SU-DHL-6 (cell line): ENCODE results near the gene EIF4B.

ENCODE experiments used
- EZH2phosphoT487 ChIP-seq: fragments of 200-600 bp; sonication (generic), shearing (Covaris generic); conservative IDR thresholded peaks from 2 replicates; pipeline ENCODE4 v1.6.1; 2018; ENCODE audit warnings: mild to moderate bottlenecking, antibody characterized with exemption, low read length, moderate library complexity, mixed read lengths
- TF ChIP-seq, protein P1 (sequence below): fragments of 200-600 bp; sonication (generic); IDR thresholded peaks from one replicate; pipeline ENCODE4 v1.5.1; 2017; ENCODE audit warnings: antibody characterized with exemption, mild to moderate bottlenecking, low read length, moderate library complexity; ENCODE audit not compliant: insufficient read depth, poor library complexity, severe bottlenecking

DNA sequence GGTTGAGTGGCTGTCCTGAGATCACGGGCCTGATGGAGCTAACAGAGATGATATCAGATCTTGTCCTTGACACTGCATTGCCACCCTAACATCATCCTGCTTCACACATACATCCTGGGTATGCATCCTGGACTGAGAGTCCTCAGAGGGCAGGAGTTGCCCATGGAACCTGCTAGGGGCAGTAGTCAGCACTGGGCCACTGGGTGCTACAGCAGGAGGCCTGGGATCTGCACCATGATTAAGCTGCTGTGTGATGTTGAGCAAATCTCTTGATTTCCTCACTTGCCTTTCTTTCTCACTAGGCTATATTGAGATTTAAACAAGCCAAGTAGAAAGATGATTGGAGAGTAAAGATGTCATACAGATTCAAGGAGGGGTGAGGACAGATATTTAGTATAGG, 22.1 kb upstream of the EIF4B start:
- TF ChIP-seq, protein P1, sequence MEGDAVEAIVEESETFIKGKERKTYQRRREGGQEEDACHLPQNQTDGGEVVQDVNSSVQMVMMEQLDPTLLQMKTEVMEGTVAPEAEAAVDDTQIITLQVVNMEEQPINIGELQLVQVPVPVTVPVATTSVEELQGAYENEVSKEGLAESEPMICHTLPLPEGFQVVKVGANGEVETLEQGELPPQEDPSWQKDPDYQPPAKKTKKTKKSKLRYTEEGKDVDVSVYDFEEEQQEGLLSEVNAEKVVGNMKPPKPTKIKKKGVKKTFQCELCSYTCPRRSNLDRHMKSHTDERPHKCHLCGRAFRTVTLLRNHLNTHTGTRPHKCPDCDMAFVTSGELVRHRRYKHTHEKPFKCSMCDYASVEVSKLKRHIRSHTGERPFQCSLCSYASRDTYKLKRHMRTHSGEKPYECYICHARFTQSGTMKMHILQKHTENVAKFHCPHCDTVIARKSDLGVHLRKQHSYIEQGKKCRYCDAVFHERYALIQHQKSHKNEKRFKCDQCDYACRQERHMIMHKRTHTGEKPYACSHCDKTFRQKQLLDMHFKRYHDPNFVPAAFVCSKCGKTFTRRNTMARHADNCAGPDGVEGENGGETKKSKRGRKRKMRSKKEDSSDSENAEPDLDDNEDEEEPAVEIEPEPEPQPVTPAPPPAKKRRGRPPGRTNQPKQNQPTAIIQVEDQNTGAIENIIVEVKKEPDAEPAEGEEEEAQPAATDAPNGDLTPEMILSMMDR, result no peak
- TF ChIP-seq EZH2phosphoT487, result no peak
